NT2/D1 (cell line): ENCODE measurements around the gene ATM.

Source experiments
- SUZ12 ChIP-seq: IDR thresholded peaks from 2 replicates; pipeline ENCODE4 v1.6.1; 2011; ENCODE audit not compliant: insufficient read length, insufficient read depth; ENCODE audit errors: extremely low read depth
- ZNF274 ChIP-seq: IDR thresholded peaks from 2 replicates; pipeline ENCODE4 v1.6.1; 2011; ENCODE audit warnings: mild to moderate bottlenecking, low read depth, low read length

- TF ChIP-seq SUZ12: no peak
- TF ChIP-seq ZNF274: no peak
These were observed 15.2 kb upstream of the ATM start for GRCh38 chr11:108207683-108208060.
